Stimulated activated naive B cell treated with anti-CD40 and anti-IgM and Interleukin-4, amounts not matched to agents 10 μg/mL and 1 μg/mL and 100 μg/mL, for 72 hours (primary cell): Measurements from ENCODE around the gene ENPP3.
A peak's percentile ranks its signal among the peaks of the same experiment; 100 is the strongest.

ENCODE experiments used
- ATAC-seq, 2 donors: fragments of 150-1000 bp; cut with Tn5 transposase; replicated peaks; 2 replicates each; pipeline ENCODE4 v1.10.0; 2021; ENCODE audit warnings: moderate library complexity in 1 of 2
- DNase-seq: peaks from one replicate; pipeline ENCODE4 v3.0.0; 2021
- H3K27ac Mint-ChIP-seq: one replicate; pipeline ENCODE4 v1.8.0; 2022; ENCODE audit warnings: mild to moderate bottlenecking, mixed read lengths
- H3K27me3 Mint-ChIP-seq, 2 donors: one replicate each; pipeline ENCODE4 v1.8.0; 2022; ENCODE audit warnings: mixed read lengths in 2 of 2
- H3K36me3 Mint-ChIP-seq, 2 donors: one replicate each; pipeline ENCODE4 v1.8.0; 2022; ENCODE audit warnings: mixed read lengths in 2 of 2, mild to moderate bottlenecking in 1 of 2
- H3K4me1 Mint-ChIP-seq, 2 donors: one replicate each; pipeline ENCODE4 v1.8.0; 2022; ENCODE audit warnings: mixed read lengths in 2 of 2, mild to moderate bottlenecking in 1 of 2
- H3K4me3 Mint-ChIP-seq, 2 donors: one replicate each; pipeline ENCODE4 v1.8.0; 2022; ENCODE audit warnings: mild to moderate bottlenecking in 2 of 2, mixed read lengths in 2 of 2, moderate library complexity in 1 of 2
- H3K9me3 Mint-ChIP-seq, 2 donors: one replicate each; pipeline ENCODE4 v1.8.0; 2022; ENCODE audit warnings: mixed read lengths in 2 of 2, mild to moderate bottlenecking in 1 of 2

ENPP3 gene

GRCh38 chr6:131781687-131782086 is 144.6 kb downstream of the ENPP3 start:
- peaks cover 3 to 11% of the 10 kb centered on the region in 2 donors for H3K4me1 Mint-ChIP-seq
- DNase-seq, result no peak
- peak overlapping the region; percentile 1 for H3K27ac Mint-ChIP-seq
- H3K36me3 Mint-ChIP-seq, result no peaks in the 10 kb centered on the region
- no peak overlapping the region for H3K4me3 Mint-ChIP-seq
- H3K27me3 Mint-ChIP-seq, result peaks cover 19 to 21% of the 10 kb centered on the region in 2 donors
- ATAC-seq, result peak; percentile 83 to 90
- peaks cover 7 to 8% of the 10 kb centered on the region in 2 donors for H3K9me3 Mint-ChIP-seq

DNA sequence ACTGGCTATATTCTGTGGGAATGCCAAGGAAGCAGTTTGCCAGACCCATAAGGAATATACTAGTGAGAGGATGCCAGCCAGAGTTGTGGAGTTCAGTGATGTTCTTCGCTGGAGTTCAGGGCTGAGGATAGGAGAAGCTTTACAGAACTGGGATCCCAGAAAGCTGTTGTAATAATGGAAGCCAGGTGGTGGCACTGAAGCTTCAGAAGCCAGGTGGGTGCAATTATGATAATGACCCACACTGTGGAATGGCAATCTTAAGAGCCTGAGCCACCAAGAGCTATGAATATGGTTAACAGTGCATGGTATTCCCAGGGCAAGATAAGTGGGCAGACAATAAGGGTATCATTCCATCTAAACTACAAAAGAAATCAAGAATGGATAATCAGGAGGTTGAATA is 145.7 kb downstream of the ENPP3 start:
- Mint-ChIP-seq H3K4me3 (no peak overlapping the region), H3K27ac (no peak overlapping the region), H3K36me3 (no peaks in the 10 kb centered on the region), H3K27me3 (peaks cover 19 to 21% of the 10 kb centered on the region in 2 donors), H3K4me1 (peaks cover 5 to 11% of the 10 kb centered on the region in 2 donors), H3K9me3 (peaks cover 7 to 8% of the 10 kb centered on the region in 2 donors)
- DNase-seq (no peak), ATAC-seq (no peak)

DNA sequence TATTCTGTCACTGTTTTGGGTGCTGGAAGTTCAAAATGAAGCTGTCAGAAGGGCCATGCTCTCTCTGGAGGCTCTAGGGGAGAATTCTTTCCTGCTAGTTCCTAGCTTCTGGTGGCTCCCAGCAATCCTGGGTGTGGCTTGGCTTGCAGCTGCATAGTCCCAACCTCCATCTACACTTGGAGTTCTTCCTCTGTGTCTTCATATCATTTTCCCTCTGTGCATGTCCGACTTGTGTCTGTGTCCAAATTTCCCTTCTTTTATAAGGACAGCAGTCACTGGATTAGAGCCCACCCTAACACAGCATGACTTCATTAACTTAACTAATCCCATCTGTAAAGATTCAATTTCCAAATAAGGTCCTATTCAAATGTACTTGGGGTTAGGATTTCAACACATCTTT is 147.5 kb downstream of the ENPP3 start:
- H3K9me3 Mint-ChIP-seq, result peaks cover 7 to 8% of the 10 kb centered on the region in 2 donors
- H3K4me3 Mint-ChIP-seq, result no peak overlapping the region
- no peaks in the 10 kb centered on the region for H3K36me3 Mint-ChIP-seq
- ATAC-seq (no peak), DNase-seq (no peak)
- no peak overlapping the region for H3K27ac Mint-ChIP-seq
- H3K27me3 Mint-ChIP-seq, result peaks cover 17 to 19% of the 10 kb centered on the region in 2 donors
- H3K4me1 Mint-ChIP-seq, result peaks cover 6 to 19% of the 10 kb centered on the region in 2 donors

- Mint-ChIP-seq H3K27ac (no peak overlapping the region), H3K36me3 (no peaks in the 10 kb centered on the region), H3K27me3 (peaks cover 16 to 17% of the 10 kb centered on the region in 2 donors), H3K9me3 (peaks cover 7% of the 10 kb centered on the region in 2 donors), H3K4me1 (peaks cover 3 to 13% of the 10 kb centered on the region in 2 donors), H3K4me3 (no peak overlapping the region)
- no peak for ATAC-seq
- DNase-seq, result no peak
These were observed 150.0 kb downstream of the ENPP3 start for GRCh38 chr6:131787079-131787478.

DNA sequence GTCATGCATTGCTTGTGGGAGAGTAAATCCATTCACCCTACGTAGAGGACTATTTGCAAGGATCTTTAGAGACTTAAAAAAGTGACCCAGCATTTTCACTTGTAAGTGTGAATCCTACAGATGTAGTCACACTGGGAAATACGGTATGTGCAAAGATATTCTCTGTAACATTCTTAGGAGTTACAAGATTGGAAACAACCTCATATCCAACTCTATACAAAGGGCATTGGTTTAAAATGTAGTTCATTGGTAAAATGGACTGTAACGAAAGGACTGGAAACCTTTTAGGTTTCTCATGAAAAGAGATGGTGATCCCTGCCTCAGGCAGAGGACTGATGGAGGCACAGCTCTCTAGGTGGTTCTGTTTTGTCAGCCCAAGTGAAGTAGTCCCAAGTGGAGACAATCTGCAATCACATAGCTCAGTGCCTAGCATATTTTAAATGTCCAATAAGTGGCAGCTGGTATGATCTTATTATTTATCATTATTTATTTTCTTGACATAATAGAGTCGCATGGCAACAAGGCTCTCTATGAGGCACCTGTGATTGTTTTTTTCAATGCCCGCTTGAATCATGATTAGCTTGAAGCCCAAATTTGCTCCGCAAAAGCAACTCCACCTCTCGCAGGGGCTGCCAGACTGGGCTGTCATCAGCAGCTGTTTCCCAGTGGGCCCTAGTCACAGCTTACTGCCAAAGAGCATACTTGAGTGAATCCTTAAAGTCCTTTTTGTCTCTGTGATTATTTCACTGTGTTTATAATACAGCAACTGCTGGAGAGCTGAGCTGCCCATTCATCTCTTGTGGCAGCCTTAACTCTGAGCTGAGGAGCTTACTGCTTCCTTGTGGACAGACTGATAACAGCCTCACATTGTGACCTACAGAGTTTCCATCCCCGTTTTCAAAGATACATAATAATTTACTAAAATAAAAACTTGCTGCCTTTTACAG is 150.9 kb downstream of the ENPP3 start:
- ATAC-seq (peak; percentile 53 to 58), DNase-seq (no peak)
- Mint-ChIP-seq H3K4me3 (no peak overlapping the region), H3K27ac (no peak overlapping the region), H3K4me1 (peaks cover 3 to 11% of the 10 kb centered on the region in 2 donors), H3K27me3 (peaks cover 16 to 17% of the 10 kb centered on the region in 2 donors), H3K9me3 (peaks cover 3 to 7% of the 10 kb centered on the region in 2 donors), H3K36me3 (no peaks in the 10 kb centered on the region)

- H3K36me3 Mint-ChIP-seq, result no peaks in the 10 kb centered on the region
- H3K27me3 Mint-ChIP-seq, result peaks cover 10 to 15% of the 10 kb centered on the region in 2 donors
- peak overlapping the region; percentile 37 for H3K27ac Mint-ChIP-seq
- peaks cover 3 to 6% of the 10 kb centered on the region in 2 donors for H3K9me3 Mint-ChIP-seq
- H3K4me1 Mint-ChIP-seq, result peaks cover 3 to 11% of the 10 kb centered on the region in 2 donors
- no peak overlapping the region for H3K4me3 Mint-ChIP-seq
- ATAC-seq (peak; percentile 76 to 77), DNase-seq (no peak)
These were observed 152.1 kb downstream of the ENPP3 start for GRCh38 chr6:131789219-131789618.

- Mint-ChIP-seq H3K27ac (no peak overlapping the region), H3K4me3 (no peak overlapping the region), H3K27me3 (peaks cover 9 to 10% of the 10 kb centered on the region in 2 donors), H3K4me1 (peaks cover 3 to 11% of the 10 kb centered on the region in 2 donors), H3K36me3 (no peaks in the 10 kb centered on the region), H3K9me3 (peaks cover 5% of the 10 kb centered on the region in 2 donors)
- ATAC-seq (no peak), DNase-seq (no peak)
These were observed 154.4 kb downstream of the ENPP3 start for GRCh38 chr6:131791476-131791875.

DNA sequence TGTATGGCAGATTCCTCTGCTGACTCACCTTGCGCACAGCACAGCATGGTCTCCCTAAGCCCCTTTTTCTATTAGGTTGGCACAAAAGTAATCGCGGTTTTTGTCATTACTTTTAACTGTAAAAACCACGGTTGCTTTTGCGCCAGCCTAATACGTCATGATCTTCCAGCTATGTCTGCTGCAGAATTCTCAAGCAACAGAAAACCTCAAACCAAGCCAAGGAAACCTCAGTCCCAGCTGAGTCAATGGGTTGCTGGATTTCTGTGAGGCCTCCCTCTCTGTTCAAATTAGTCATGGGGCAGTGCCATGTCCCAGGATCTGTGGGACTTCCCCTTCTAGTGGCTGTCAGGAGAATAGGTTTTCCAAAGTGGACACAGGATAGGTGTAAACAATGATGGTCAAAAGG is 155.0 kb downstream of the ENPP3 start:
- Mint-ChIP-seq H3K9me3 (peaks cover 5% of the 10 kb centered on the region in 2 donors), H3K27me3 (peaks cover 9 to 10% of the 10 kb centered on the region in 2 donors), H3K4me3 (no peak overlapping the region), H3K36me3 (no peaks in the 10 kb centered on the region), H3K4me1 (peaks cover 3 to 11% of the 10 kb centered on the region in 2 donors), H3K27ac (no peak overlapping the region)
- DNase-seq, result no peak
- ATAC-seq, result no peak

DNA sequence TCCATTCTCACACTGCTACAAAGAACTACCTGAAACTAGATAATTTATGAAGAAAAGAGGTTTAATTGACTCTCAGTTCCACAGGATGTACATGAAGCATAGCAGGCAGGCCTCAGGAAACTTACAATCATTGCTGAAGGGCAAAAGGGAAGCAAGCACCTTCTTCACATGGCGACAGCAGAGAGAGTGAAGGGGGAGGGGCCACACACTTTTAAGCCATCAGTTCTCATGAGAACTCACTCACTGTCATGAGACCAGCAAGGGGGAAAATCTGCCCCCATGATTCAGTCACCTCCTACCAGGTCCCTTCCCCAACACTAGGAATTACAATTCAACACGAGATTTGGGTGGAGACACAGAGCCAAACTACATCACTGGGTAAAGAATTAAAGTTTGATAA is 158.3 kb downstream of the ENPP3 start:
- Mint-ChIP-seq H3K4me1 (no peaks in the 10 kb centered on the region), H3K4me3 (no peak overlapping the region), H3K9me3 (peaks cover 7 to 12% of the 10 kb centered on the region in 2 donors), H3K27me3 (peaks cover 9 to 15% of the 10 kb centered on the region in 2 donors), H3K36me3 (no peaks in the 10 kb centered on the region), H3K27ac (no peak overlapping the region)
- ATAC-seq (no peak), DNase-seq (no peak)
